ENCODE measurements around the gene ZNF48.

Gene ZNF48

DNA sequence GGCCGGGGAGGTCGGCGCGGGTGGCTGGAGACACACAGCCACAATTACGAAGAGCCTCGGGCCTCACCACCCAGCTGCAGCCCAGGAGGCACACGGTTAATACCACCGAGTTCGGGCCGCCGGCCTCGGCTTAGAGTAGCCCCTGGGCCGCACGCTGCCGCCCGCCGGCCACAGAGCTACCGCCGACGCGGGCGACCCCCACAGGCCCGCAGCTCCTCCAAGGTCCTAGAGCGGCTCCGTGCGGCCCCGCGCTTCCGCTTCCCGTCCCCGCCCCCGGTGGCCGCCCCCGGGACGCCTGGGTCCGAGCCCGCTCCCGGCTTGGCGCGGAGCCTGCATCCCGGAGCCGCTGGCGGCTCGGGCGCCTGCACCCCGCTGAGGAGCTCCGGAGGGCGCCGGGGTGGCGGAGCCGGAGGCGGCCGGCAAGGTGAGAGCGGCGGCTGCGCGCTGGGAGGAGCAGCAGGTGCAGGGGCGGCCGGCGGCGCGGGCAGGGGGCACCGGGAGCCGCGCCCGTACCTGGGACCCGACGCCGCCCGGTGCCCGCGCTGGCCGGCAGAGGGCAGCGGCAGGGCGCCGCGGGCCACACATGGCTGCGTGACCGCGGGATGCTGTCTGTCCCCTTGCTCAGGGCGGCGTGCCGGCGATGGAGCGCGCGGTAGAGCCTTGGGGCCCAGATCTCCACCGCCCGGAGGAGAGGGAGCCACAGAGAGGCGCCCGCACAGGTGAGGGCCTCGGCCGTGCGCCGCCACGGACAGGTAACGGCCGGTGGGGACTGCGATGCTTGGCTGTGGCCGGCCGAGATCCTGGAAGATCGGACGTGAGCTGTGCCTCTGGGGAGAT, at the start of gene ZNF48:
ZNF48 (plus strand) TSS at position 266 of the 837 bp plus-strand sequence; CDS start at position 641, 375 bp downstream.
- peak in 1 of 2 donors; percentile 51 for DNase-seq (ENCODE audit: low read depth in 2 of 2)

DNA sequence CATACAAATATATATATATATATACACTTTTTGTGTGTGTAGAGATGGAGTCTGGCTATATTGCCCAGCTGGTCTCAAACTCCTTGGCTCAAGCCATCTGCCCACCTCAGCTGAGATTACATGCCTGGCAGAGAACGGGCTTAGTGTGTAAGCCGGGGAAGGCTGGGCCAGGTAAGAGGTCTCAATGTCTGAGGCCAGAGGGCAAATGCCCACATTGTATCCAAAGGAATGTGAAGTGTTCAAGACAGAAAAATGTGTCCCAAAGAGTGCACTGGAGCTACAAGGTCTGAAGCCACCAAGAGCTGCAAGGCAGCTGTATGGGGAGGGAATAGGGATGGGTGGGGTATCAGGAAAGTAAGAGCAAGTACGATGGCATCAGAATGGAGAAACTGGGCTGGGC, 48.9 kb upstream of the ZNF48 start:
- no peak for DNase-seq (ENCODE audit: low read depth in 2 of 2)

DNA sequence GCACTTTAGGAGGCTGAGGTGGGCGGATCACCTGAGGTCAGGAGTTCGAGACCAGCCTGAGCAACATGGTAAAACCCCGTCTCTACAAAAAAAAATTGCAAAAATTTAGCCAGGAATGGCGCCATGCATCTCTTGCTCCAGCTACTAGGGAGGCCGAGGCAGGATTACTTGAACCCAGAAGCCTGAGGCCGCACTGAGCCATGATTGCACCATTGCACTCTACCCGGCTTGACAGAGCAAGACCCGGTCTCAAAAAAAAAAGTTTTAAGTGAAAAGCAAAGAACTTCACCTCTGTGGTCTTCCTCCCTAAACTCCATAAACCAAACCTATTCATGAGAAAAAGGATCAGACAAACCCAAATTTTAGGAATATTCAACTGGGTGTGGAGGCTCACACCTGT, 47.1 kb upstream of the ZNF48 start:
- DNase-seq (ENCODE audit: low read depth in 2 of 2): no peak

DNA sequence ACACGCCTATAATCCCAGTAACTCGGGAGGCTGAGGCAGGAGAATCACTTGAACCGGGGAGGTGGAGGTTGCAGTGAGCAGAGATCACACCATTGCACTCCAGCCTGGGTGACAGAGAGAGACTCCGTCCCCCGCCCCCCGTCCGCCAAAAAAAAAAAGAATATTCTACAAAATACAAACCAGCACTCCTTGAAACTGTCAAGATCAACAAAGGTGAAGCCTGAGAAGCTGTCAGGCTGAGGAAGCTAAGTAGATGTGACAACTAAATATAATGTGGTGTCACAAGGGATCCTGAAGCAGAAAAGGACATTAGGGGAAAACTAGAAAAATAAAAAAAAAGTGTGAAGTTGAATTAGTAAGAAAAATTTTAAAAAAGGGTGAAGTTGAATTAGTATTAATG, 46.3 kb upstream of the ZNF48 start:
- no peak for DNase-seq (ENCODE audit: low read depth in 2 of 2)

DNA sequence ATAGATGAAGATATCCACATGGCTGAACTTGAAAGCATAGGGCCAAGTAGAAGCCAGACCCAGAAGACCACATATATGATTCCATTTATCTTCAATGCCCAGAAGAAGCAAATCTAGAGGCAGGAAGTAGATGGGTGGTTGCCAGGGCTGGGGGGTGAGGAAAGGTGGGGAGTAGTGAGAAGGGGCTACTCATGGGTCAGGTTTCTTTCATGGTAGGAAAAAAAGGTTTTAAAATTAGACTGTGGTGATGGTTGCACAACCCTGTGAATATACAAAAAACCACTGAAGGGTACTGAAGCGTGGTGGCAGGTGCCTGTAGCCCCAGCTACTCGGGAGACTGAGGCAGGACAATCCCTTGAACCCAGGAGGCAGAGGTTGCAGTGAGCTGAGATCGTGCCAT, 45.5 kb upstream of the ZNF48 start:
- DNase-seq (ENCODE audit: low read depth in 2 of 2): no peak

DNA sequence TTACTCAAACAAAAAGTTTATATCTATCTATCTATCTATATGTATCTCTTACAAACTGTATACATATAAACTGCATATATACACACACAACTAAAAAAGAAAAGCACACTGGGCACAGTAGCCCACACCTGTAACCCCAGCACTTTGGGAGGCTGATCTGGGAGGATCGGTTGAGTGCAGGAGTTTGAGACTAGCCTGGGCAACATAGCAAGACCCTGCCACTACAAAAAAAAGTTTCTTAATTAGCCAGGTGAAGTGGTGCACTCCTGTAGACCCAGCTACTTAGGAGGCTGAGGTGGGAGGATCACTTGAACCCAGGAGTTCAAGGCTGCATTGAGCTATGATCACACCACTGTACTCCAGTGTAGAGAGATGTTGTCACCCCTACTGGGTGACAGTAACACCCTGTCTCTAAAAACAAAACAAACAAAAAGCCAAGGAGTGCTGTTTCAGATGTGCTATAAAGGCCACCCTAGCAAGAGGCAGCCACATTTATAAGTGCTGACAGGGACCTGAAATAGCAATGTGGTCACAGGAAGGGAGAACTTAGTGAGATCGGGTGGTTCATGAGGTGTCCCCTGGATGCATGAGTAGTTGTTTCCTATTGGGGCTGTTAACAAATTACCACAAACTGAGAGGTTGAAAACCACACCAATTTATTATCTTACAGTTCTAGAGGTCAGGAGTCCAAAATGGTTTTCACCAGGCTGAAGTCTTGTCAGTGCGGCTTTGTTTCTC, 44.9 kb upstream of the ZNF48 start:
- DNase-seq (ENCODE audit: low read depth in 2 of 2): peak in 1 of 2 donors; percentile 34

DNA sequence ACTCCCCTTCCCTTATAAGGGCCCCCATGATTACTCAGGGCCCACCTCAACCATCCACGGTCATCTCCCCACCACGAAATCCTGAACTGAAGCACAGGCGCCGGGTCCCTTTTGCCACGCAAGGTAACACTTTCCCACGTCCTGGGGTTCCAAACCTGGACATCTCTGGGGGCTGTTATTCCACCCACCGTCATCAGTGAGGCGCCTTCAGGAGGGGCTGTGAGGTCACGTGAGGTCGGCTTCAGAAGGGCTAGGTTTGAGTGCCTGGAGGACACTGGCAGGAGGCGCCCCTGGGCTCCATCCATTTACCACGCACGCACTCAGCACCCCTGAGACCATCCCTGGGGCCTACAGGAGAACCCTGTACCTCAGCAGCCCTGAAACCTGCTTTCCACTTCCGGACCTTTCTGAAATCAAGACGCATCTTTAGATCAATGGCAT, 44.2 kb upstream of the ZNF48 start:
- DNase-seq (ENCODE audit: low read depth in 2 of 2): no peak

DNA sequence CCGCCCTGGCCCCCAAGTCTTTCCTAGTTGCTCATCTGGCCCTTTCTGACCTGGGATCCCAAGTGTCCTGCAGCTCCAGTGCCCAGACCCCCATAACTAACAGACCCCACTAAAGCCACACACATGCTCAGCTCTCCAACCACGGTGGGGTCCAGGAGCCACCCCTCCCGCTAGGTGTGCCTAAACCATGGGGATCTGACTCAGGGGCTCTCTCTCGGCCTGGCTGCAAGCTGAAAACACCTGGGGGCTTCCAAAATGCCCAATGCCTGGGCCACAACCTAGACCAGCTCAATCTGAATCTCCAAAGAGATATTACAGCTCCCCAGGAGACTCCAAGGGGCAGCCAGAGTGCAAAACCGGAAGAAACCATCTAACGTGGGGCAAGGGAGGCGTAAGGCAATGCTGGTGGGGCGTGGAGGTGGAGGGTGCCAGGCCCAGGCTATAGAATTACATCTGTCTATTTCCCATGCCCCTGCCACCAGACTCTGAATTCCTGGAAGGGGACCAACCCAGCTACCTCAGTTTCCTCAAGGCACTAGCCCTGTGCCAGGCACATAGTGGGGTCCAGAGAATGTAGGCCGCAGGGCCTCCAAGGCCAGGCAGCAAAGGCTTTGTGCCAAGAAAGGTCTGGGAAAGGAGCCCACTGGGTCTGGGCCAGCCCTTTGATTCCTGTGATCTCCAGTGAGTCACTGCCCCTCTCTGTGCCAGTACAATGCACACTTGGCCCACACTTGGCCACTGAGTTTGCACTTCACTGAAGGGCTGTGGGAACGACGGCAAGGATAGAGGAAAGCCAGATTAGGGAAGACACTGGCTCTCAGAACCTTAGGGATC, 43.4 kb upstream of the ZNF48 start:
- no peak for DNase-seq (ENCODE audit: low read depth in 2 of 2)

DNA sequence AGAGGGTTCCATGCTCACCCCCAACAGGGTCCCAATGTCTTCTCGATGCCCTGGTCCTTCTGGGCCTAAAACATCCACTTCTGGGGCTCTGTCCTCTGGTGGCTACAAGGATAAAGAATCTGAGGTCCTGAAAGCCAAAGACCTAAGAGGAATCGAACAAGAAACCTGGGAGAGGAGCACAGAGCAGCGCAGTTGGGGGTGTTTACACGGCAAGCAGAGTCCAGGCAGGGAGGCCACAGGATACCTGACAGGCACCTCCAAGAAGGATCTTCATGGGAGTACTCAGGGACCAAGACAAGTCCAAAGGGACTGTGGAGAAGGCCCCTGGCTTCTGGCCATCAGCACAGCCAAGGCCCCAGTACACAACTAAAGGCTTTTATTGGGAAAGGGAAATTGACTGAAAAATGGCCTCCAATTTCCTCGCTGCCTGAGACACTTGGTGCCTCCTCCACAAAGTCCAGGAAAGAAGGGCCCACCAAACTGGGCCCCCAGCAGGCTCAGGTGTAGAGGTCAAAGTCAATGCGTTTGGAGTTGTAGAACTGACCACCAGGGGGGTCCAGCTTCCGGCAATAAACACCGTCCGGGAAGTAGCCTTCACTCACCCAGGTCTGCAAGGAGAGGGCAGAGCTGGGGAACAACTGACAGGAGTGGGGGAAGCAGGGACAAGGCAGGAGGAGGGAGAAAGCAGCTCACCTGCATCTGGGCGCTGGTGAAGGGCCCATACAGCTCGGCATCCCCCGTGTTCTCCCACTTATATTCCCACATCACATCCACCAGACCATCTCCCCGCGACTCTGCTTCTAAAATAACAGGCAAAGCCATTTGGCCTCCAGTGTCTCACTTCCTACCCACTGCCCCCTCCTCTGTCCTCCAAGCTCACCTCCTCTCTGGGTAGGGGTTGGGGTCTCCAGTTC, 42.5 kb upstream of the ZNF48 start:
- DNase-seq (ENCODE audit: low read depth in 2 of 2): no peak

DNA sequence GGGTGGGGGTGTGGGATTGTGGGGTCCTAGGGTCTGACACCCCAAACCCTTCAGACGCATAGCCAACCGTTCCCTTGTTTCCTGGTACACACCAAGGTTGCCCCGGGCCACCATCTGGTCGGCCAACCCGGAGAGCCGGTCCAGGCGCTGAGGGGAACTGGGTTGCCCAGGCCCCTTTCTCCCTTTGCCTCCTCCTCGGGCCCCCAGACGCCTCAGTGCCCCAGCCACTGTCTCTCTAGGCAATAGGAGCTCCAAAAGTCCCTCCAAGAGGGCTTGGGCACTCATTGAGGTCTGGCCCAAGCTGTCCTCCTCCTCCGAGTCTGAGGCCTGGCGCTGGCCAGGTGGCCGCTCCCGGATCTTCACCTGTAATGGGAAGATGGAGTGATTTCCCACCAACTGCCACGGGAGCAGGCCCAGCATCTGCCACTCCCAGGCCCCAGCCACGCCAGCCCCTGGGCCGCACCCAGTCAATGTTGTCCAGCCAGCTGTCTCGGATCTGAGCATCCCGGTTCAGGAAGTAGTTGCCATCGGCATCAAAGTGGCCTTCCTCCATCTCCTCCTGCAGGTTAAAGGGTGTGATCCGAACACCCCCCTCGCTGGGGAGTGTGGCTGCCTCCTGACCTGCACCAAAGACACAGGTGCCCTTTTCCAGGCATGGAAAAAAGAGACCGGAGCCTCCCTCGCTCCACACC, 41.6 kb upstream of the ZNF48 start:
- DNase-seq (ENCODE audit: low read depth in 2 of 2): no peak

DNA sequence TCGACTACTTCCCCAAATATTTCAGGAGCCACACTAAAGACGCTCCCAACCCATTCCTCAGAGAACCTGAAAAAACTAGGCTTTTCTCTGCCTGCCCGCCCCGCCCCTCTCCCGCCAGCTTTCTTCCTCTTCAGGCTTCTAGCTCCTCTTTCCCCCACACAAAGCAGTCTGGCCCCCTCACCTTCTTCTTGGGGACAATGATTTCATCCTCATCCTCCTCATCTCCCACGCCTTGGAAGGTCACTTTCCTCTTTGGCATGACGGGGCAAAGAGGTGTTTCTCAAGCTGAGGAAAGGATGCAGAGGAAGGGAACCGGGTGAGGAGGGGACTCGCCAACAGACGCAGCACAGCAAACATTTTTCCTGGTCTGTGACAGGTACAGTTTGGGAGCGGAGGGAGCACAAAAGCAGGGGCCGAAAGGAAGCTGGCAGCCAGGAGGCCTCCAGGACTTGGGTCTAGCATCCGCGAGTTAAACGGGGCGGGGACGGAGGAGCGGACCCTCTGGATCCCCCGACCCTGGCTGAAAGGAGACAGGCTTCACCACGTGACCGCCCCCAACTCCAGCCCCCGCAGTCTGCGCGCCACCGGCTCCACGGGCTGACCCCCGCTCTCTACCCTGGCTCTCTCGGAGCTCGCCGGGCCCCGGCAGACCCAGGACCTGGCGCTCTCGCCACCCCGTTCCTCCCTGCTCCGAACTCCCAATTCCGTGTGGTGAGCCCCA, 40.6 kb upstream of the ZNF48 start:
- DNase-seq (ENCODE audit: low read depth in 2 of 2): no peak

DNA sequence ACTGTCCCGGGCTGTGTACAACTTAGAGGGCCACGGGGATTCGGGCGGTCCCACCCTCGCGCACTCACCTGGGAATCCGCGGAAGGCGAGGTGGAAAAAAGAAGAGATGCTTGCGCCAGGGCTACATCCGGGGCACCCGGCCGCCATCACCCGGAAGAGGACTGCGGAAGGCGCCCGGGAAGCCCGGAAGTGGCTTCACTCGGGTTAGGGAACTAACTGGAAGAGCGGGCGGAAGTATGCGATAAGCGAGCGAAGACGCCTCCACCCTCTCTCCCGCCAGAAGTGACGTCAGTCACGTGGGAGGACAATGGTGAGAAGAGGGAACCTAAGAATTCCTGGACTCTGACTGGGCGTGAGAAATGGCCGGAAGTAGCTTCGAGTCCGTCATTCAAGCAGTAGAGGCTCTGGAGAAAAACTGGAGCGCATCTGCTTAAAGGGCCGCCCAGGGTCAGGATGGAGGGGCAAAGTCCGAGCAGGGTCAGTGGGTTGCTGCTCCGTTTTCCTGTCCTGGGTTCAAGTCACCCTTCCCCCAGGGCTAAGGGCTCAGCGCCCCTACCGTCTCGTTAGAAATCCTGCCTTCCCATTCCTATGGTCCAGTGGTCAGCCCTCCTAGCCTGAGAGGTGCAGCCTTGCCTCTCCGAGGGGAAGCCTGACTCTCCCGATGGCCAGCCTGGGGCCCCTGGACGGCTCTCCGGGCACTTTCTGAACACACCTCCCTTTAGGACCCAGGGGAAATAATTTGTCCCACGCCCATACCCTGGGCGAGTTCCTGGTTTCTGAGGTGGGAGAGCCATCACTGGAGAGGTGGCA, 39.9 kb upstream of the ZNF48 start, which contains the start of gene CD2BP2:
CD2BP2 (minus strand) TSS at position 165 of the 810 bp plus-strand sequence. CDS start 627 bp downstream, outside the sequence.
- DNase-seq (ENCODE audit: low read depth in 2 of 2): peak; percentile 86 to 88

DNA sequence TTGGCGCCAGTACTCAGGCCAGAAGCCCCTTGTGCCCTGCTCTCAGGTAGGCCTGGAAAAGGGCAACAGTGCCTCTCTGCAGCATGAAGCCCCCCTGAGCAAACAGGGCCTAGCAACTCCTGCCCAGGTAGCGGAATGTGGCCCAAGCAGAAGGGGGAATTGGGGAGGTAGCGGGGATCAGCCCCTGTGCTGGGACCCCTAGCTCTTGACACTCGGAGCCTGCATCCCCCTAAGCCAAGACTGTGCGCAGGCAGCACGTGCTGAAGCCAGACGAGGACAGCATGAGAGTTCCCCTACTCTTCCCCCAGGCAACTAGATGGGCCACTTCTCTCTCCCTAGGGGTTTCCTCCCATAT, 39.3 kb upstream of the ZNF48 start:
- no peak for DNase-seq (ENCODE audit: low read depth in 2 of 2)

DNA sequence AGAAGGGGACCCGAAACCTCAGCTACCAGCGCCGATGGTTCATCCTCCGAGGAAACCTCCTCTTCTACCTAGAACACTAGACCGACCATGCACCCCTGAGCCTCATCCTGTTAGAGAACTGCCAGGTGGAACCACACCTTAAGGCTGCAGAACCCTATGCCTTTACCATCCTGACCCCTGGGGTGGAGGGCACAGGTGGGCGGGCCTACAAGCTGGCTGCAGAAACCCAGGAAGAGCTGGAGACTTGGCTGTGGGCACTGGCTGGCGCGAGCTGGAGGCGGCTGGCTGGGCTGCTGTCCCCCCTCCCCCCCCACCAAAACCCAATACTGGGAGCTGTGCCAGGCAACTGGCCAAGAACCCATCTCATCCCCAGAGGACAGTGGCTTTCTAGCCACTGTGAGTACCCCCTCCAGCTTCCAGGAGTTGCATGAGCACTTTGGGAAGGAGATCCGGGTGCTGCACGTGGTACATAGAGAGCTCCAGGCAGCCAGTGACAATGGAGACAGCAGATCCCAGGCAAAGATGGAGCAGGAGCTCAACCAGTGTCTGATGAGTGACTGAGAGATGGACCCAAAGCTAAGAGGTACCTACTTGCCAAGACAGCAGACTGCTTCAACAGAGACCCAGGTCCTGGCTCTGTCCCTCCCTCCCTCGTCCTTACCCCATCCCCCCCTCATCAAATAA, 38.7 kb upstream of the ZNF48 start:
- no peak for DNase-seq (ENCODE audit: low read depth in 2 of 2)

DNA sequence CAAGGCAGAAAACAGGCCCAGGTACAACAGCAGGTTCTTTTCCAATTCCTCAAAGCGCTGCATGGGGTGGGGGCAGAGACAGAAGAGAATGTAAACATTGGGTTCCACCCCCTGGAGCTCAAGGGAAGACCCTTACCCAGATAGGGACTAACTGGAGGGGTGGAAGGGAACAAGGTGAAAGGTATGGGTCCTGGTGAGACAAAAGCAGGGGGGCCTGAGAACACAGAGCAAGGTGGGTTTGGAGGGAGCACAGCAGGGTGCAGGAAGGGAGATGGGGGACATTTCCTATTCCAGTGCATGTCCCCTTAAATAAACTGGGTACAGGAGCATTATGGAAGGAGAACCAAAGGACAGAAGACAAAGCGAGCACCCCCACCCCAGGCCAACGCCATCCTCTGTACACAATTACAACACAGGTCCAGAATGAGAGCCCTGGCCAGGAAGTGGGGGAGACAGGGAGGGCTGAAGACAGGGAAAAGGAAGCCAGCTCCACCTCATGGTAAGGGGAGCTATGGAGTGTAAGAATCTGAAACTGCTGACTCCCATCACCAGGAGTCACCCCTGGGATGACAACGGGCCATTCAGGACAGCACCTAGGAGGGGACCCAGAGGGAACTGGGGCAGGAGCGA, 38.0 kb upstream of the ZNF48 start:
- DNase-seq (ENCODE audit: low read depth in 2 of 2): no peak

DNA sequence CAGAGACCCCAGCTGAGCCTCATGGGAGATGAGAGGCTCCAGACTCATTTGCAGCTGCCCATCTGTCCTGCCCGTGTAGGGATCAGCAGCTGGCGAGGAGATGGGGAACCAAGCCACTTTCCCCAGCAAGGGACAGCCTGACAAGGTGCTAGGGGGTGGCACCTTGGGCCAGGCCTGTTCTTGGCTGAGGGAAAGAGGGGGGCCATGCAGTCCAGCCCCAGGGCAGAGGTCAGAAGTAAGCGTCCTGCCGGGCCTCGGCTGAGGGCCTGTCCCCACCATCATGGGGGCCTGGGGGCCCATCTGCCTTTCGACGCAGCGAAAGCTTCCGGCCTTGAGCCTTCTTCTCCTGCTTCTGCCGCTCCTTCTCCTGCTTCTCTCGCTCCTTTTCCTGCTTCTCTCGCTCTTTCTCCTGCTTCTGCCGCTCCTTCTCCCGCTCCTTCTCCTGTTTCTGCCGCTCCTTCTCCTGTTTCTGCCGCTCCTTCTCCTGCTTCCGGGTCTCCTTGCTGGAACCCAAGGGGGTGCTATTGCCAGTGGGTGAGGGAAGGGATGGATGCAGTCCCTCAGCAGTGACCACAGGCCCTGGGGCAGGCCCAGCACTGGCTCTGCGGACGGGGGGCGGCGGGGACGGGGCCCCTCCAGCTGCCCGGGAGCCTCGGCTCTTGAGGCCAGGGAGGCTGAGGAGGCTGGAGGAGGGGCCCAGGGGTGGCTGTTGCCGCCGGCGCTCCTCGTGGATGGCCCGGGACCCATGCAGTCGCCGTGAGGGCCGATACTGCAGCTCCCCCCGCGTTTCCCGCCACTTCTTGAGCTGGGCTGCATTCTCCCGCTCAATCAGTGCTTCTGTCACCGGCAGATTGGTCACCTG, 37.3 kb upstream of the ZNF48 start:
- DNase-seq (ENCODE audit: low read depth in 2 of 2): no peak

DNA sequence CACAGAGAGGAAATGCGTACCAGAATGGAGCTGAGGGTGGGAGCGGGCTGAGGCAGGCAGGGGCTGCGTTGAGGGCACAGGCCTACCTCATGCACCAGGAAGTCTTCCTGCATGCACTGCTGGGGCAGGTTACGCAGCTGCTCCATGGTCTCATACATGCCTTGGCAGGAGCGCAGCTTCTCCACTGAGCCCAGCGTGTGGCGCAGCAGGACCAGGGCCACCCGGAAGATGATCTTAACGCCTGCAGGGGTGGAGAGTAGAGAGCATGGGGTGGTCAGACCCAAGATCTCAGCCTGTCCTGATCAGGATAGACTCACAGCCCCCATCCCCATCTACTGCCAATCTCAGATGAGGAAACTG, 36.7 kb upstream of the ZNF48 start:
- no peak for DNase-seq (ENCODE audit: low read depth in 2 of 2)
